Measurements from ENCODE around the gene LZIC.

Gene LZIC

GRCh38 chr1:9887070-9887469, 56.1 kb downstream of the LZIC start:
- DNase-seq (ENCODE audit: extremely low read depth in 1 of 2, low read depth in 1 of 2): no peak

- no peak for DNase-seq (ENCODE audit: extremely low read depth in 1 of 2, low read depth in 1 of 2)
These were observed 57.0 kb downstream of the LZIC start for GRCh38 chr1:9886092-9886742.

- no peak for DNase-seq (ENCODE audit: extremely low read depth in 1 of 2, low read depth in 1 of 2)
These were observed 58.4 kb downstream of the LZIC start for GRCh38 chr1:9884805-9885204.

DNA sequence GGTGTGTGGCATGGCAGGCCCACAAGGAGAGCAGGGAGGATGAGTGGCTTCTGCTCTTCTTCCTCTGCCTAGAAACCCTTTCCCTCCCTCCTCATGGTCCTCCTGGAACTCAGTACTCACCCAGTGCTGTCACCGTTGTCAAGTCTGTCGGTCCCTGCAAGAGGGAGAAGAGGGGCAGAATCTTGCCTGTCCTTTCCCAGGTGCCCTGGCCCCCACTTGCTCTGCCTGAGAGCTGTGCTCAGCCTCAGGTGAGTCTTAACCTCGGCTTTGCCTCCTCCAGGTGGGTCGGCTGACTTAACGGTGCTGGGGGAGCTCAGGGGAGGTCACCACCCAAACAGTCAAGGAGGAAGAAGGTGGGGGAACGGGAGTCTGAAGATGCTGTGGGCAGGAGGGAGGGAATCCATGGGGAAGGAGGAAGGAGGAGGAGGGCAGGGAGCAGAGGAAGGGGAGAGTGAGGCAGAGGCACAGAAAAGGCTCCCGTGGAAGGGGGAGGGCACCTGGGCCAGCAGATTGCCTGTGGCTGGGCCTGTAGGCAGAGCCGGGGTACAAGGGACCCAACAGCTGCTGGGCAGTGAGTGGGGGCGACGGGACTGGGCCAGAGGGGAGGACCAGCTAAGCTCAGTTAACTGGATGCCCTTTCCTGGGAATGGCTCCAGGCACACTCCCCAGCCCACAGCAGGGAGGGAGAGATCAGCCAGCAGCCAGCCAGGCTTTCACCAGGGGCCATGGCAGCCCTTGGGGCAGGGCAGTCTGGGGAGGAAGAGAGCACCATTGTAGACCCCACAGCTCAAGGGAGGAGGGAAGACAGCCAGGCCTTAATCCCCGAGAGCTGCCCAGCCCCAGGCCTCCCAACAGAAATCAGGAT, 59.4 kb downstream of the LZIC start:
- no peak for DNase-seq (ENCODE audit: extremely low read depth in 1 of 2, low read depth in 1 of 2)

GRCh38 chr1:9882945-9883303, 60.3 kb downstream of the LZIC start:
- DNase-seq (ENCODE audit: extremely low read depth in 1 of 2, low read depth in 1 of 2): no peak

- DNase-seq (ENCODE audit: extremely low read depth in 1 of 2, low read depth in 1 of 2): no peak
These were observed 60.8 kb downstream of the LZIC start for GRCh38 chr1:9882296-9882944.

- no peak for DNase-seq (ENCODE audit: extremely low read depth in 1 of 2, low read depth in 1 of 2)
These were observed 61.3 kb downstream of the LZIC start for GRCh38 chr1:9881838-9882249.
